Activated CD8-positive, alpha-beta memory T cell treated with anti-CD3 and anti-CD28 coated beads for 1 hour (primary cell): ENCODE data around the gene MALAT1.

ENCODE experiments used
- DNase-seq, 2 donors: peaks; one replicate each; pipeline ENCODE4 v3.0.0-alpha.2; 2020; ENCODE audit warnings: low read depth in 1 of 2; ENCODE audit errors: extremely low read depth in 1 of 2

Gene MALAT1

DNA sequence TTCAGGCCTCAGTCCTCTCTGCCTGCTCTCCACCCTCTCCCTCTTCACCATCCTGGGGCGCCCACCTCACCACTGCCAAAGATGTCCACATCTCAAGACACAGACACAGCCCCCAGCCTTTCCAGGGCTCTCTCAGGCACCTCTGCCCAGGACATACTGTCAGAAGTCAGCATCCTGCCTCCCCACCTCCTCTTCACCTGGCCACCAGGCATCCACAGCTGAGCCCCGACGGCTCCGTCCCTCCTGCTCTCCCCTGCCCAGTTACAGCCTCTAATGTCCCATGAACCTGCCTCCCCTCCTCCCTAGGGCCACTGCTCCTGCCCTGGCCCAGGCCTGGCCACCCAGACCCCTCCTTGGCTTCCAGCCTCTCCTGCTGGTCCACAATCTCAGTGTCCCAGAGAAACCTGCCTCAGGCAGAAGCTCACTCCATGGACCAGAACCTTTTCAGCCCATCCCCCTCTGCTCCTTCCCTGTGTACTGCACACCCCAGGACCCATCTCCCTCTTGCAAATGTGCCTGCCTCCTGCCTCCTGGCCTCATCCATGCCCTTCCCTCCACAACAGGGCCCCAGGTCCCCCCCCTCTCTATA, 56.1 kb downstream of the MALAT1 start:
- no peak for DNase-seq

GRCh38 chr11:65555693-65556231, 56.9 kb downstream of the MALAT1 start:
- no peak for DNase-seq
